DOHH2 (cell line): ENCODE data around the gene CFAP100.

Experiments
- H3F3A ChIP-seq: fragments of 200-600 bp; sonication (generic), shearing (Covaris generic); 2 replicates; pipeline ENCODE4 v1.6.0; 2016; ENCODE audit warnings: antibody characterized with exemption, mild to moderate bottlenecking; ENCODE audit not compliant: control insufficient read depth, insufficient read depth
- H3K27ac ChIP-seq: fragments of 200-600 bp; sonication (generic); 2 replicates; pipeline ENCODE4 v1.5.1; 2014; ENCODE audit warnings: low read depth, mild to moderate bottlenecking, low read length, moderate library complexity
- H3K27me3 ChIP-seq: fragments of 200-600 bp; sonication (generic); 2 replicates; pipeline ENCODE4 v1.6.1; 2014; ENCODE audit warnings: mild to moderate bottlenecking, low read length, mixed read lengths; ENCODE audit not compliant: control insufficient read depth
- H3K36me3 ChIP-seq: fragments of 200-600 bp; sonication (generic); 2 replicates; pipeline ENCODE4 v1.6.1; 2014; ENCODE audit warnings: mild to moderate bottlenecking, low read length, moderate library complexity, mixed read lengths; ENCODE audit not compliant: control insufficient read depth
- H3K4me1 ChIP-seq: fragments of 200-600 bp; sonication (generic); 2 replicates; pipeline ENCODE4 v1.6.1; 2014; ENCODE audit warnings: mild to moderate bottlenecking, low read length, mixed read lengths; ENCODE audit not compliant: control insufficient read depth
- H3K4me2 ChIP-seq: fragments of 200-600 bp; sonication (generic); 2 replicates; pipeline ENCODE4 v1.6.0; 2014; ENCODE audit warnings: mild to moderate bottlenecking, low read length, moderate library complexity
- H3K4me3 ChIP-seq: fragments of 200-600 bp; sonication (generic); 2 replicates; pipeline ENCODE4 v1.5.1; 2014; ENCODE audit warnings: mild to moderate bottlenecking, low read length, mixed read lengths
- H3K79me2 ChIP-seq: fragments of 200-600 bp; sonication (generic); 2 replicates; pipeline ENCODE4 v1.6.1; 2014; ENCODE audit warnings: mild to moderate bottlenecking, low read length, mixed read lengths; ENCODE audit not compliant: control insufficient read depth
- H3K9me2 ChIP-seq: fragments of 200-600 bp; sonication (generic); replicated peaks from 2 replicates; pipeline ENCODE4 v1.6.1; 2014; ENCODE audit warnings: mild to moderate bottlenecking, low read length, mixed read lengths; ENCODE audit not compliant: control insufficient read depth
- H3K9me3 ChIP-seq: fragments of 200-600 bp; sonication (generic); 2 replicates; pipeline ENCODE4 v1.6.1; 2014; ENCODE audit warnings: antibody characterized with exemption, low read length, mixed read lengths; ENCODE audit not compliant: control insufficient read depth, insufficient read depth
- H4K20me1 ChIP-seq: fragments of 200-600 bp; sonication (generic); 2 replicates; pipeline ENCODE4 v1.6.0; 2014; ENCODE audit warnings: low read depth, mild to moderate bottlenecking, antibody characterized with exemption, low read length, moderate library complexity; ENCODE audit not compliant: control insufficient read depth, insufficient read depth
- EZH2phosphoT487 ChIP-seq: fragments of 200-600 bp; sonication (generic); IDR thresholded peaks from 2 replicates; pipeline ENCODE4 v1.6.1; 2017; ENCODE audit warnings: borderline replicate concordance, mild to moderate bottlenecking, antibody characterized with exemption, low read length, moderate library complexity, mixed read lengths
- TF ChIP-seq, protein P1 (sequence below): fragments of 200-600 bp; sonication (generic); IDR thresholded peaks from one replicate; pipeline ENCODE4 v1.5.1; 2014; ENCODE audit warnings: antibody characterized with exemption, mild to moderate bottlenecking, low read depth, low read length; ENCODE audit not compliant: poor library complexity, severe bottlenecking

The CFAP100 gene

DNA sequence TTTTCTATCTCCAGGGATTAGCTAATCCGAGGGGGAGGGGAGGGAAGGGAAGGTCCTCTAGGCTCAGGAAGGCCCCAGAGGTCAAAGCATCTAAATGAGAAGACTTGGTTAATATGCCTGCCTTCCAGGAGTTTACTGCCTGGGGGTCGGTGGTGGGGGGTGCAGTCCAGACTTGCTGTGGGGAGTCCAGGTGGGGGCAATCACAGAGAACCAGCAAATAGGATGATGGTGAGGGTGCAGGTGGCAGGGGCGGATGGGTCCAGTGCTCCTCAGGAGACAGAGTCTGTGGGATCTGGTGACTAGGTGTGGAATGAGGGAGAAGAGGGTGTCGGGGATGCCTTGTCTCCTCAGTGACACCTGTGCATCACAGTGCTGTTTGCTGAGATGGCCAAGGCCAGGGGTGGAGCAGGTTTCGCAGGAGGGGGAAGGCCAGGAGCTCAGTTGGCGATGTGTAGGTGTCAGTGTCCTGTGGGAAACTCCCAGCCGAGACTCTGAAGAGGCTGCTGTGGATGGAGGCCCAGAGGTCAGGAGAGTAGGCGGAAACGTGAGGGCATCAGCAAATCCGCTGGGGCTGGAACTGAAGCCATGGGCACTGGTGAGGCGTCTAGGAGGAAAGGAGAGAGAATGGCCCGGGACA lies 8.1 kb downstream of the CFAP100 start:
- Histone ChIP-seq H3F3A (no peaks in the 10 kb centered on the region), H3K4me1 (peaks cover 7% of the 10 kb centered on the region), H3K79me2 (no peaks in the 10 kb centered on the region)

DNA sequence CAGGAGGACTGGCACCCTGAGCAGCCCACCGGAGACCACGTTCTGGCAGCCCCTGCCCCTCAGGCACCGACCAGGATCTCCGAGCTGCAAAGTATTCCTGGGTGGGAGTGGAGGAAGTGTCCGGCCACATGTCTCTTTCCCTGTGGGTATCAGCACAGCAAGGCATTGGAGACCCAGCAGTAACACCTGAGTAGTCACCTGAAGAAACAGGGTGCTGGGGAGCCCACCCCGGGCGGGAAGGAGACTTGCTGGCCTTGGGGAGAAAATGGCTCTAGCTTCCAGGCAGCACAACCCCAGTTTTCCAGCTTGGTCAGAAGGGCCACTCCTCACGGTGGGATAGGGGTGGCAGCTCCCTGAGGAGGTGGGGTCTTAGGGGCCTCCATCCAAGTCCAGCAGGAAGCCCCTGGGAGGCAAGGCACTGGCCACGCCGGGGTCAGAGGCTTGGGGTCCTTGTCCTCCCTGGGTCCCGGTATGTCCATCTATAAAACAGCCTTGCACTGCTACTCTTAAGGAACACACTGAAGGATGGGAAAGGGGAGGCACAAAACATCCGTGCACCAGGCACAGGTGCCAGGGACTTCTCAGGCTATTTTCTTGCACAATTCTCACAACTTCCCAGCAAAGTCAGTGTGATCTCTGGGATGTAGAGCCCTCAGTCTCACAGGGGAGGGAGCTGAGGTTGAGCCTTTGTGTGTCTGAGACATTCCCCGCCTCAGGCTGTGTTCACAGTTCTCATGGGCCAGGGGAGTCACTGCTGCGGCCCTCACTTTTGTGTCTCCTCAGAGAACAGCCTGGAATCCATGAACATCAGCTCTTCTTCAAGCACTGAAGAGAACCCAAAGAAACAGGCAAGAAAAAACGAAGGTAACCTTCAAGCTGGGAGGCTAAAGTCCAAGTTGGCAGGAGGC lies 11.9 kb downstream of the CFAP100 start:
- no peaks in the 10 kb centered on the region for H3K36me3 ChIP-seq
- no peaks in the 10 kb centered on the region for H3K79me2 ChIP-seq
- H3K9me3 ChIP-seq: no peaks in the 10 kb centered on the region
- H3K4me2 ChIP-seq: no peak overlapping the region
- no peaks in the 10 kb centered on the region for H4K20me1 ChIP-seq
- TF ChIP-seq, protein P1, sequence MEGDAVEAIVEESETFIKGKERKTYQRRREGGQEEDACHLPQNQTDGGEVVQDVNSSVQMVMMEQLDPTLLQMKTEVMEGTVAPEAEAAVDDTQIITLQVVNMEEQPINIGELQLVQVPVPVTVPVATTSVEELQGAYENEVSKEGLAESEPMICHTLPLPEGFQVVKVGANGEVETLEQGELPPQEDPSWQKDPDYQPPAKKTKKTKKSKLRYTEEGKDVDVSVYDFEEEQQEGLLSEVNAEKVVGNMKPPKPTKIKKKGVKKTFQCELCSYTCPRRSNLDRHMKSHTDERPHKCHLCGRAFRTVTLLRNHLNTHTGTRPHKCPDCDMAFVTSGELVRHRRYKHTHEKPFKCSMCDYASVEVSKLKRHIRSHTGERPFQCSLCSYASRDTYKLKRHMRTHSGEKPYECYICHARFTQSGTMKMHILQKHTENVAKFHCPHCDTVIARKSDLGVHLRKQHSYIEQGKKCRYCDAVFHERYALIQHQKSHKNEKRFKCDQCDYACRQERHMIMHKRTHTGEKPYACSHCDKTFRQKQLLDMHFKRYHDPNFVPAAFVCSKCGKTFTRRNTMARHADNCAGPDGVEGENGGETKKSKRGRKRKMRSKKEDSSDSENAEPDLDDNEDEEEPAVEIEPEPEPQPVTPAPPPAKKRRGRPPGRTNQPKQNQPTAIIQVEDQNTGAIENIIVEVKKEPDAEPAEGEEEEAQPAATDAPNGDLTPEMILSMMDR: no peak
- no peak for TF ChIP-seq EZH2phosphoT487
- no peaks in the 10 kb centered on the region for H3F3A ChIP-seq
- H3K27ac ChIP-seq: no peak overlapping the region
- H3K9me2 ChIP-seq: no peaks in the 10 kb centered on the region
- H3K4me1 ChIP-seq: no peaks in the 10 kb centered on the region
- H3K4me3 ChIP-seq: no peak overlapping the region
- H3K27me3 ChIP-seq: peaks cover 23% of the 10 kb centered on the region

More for the DNA sequence above, 8.1 kb downstream of the CFAP100 start:
- Histone ChIP-seq H3K4me3 (no peak overlapping the region), H3K9me3 (peaks cover 17% of the 10 kb centered on the region; the same call in 1 of the 2 replicates), H3K9me2 (no peaks in the 10 kb centered on the region), H3K27me3 (peaks cover 17% of the 10 kb centered on the region), H4K20me1 (no peaks in the 10 kb centered on the region), H3K36me3 (no peaks in the 10 kb centered on the region), H3K4me2 (no peak overlapping the region), H3K27ac (no peak overlapping the region)
- TF ChIP-seq, protein P1: no peak
- TF ChIP-seq EZH2phosphoT487: no peak

DNA sequence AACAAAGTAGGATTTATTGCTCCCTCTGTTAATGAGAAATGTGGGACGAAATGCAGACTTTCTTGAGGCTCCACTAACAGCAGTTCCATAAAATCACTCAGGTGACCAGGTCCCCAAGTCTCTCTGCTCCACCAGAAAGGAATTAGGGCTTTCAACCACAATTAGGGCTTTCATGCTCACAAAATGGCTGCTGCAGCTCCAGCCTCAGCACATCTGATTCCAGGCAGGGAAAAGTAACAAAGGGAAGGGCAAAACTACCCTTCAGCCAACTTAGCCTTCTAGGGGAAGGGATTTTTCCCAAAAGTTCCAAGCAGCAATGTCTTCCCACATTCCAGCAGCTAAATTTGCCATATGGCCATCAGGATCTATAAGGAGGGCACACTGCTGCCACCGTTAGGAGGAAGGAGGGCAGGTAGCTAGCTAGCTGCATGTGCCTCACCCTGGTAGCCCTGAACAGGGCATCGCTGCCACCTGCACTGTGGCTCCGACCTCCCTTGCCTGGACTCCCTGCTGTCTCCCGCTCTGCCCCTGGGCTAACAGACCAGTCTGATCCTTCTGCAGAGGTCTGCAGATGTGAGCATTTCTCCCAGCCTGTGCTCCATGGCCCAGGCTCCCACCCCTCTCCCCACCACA lies 12.8 kb downstream of the CFAP100 start:
- H3K36me3 ChIP-seq: no peaks in the 10 kb centered on the region
- no peaks in the 10 kb centered on the region for H3K9me2 ChIP-seq
- H3K79me2 ChIP-seq: no peaks in the 10 kb centered on the region
- peaks cover 20% of the 10 kb centered on the region for H3K27me3 ChIP-seq
- no peaks in the 10 kb centered on the region for H3K9me3 ChIP-seq
- H3K4me1 ChIP-seq: no peaks in the 10 kb centered on the region
- TF ChIP-seq, protein P1: no peak
- no peak for TF ChIP-seq EZH2phosphoT487
- no peak overlapping the region for H3K27ac ChIP-seq
- no peaks in the 10 kb centered on the region for H3F3A ChIP-seq
- H3K4me3 ChIP-seq: no peak overlapping the region
- H3K4me2 ChIP-seq: no peak overlapping the region
- H4K20me1 ChIP-seq: no peaks in the 10 kb centered on the region
